HG02798 (cell line): Measurements from ENCODE around the gene SEMA5A.

Experiments used
- ATAC-seq: cut with Tn5 transposase; IDR thresholded peaks from one replicate; pipeline ENCODE4 v1.9.1; 2021; ENCODE audit warnings: mild to moderate bottlenecking; ENCODE audit not compliant: unreplicated experiment, poor library complexity

SEMA5A gene

DNA sequence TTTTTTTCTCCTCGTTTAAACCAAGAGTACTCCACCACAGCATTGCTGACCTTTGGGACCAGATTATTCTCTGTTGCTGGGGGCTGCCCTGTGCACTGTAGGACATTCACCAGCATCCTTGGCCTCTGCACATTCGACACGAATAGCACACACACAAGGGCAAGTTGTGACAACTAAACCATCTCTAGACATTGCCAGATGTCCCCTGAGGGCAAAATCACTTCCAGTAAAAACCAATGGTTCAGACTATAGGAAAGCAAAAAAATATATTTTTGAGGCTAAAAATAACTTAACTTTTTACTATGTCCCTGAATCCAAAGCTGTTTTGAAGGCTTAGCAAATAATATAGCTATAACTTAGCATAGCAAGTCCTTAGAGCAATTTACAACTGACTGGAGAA is 65.9 kb downstream of the SEMA5A start:
- no peak for ATAC-seq

DNA sequence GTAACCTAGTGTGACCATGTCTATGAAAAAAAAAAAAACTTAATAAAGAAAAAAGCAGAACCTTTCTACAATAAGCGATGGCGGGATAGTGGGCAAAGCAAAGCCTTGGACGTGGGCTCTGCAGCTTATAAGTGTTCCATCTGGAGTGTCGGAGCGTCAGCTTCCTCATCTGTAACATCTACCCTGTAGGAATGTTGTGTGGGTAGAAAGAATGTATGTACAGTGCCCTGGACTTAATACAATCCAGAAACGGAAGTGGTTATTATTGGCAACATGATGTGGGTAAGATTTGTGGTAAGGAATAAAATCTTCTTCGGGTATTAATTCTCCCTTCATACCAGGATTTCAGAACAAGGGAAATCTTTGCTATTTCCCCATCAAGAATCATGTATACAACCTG is 66.5 kb downstream of the SEMA5A start:
- ATAC-seq: no peak

DNA sequence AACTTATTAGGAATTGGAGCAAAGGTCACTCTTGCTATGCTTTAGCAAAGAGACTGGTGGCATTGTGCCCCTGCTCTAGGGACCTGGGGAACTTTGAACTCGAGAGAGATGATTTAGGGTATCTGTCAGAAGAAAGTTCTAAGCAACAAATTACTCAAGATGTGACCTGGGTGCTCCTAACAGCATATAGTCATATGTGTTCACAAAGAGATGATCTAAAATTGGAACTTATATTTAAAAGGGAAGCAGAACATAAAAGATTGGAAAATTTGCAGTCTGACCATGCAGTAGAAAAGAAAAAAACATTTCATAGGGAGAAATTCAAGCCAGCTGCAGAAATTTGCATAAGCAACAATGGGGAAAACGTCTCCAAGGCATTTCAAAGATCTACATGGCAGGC is 68.3 kb downstream of the SEMA5A start:
- ATAC-seq: no peak

DNA sequence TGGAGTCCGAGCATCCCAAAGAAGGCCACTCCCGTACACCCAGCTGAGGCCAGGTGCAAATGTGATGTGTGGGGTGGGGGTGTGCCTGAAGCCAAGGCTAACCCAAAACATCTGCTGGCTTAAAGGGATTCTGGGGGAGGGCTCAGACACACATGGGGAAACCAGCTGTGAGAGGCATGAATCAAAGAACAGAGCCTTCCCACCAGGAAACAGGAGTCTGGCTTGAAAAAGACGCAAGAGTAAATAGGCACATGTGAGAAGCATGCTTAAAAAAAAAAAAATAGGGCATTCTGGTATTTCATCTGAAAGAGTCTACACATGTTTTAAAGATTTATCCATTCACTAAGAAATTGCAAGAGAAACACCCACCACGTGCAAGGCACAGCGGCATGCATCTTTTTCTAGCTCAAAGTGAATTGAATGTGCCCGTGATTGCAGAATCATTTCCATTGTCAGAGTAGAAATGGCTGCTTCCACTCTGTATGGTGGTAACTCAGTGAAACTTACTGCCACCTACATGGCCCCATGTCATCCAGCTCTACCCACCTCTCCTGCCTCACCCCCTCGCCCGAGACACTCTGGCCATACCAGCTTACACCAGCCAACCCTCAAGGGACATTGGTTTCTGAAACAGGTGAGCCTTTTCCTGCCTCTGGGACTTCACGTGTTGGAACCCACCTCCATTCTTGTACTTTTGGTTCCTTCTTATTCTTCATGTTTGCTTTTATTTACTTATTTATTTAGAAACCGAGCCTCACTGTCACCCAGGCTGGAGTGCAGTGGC is 71.5 kb downstream of the SEMA5A start:
- ATAC-seq: no peak

DNA sequence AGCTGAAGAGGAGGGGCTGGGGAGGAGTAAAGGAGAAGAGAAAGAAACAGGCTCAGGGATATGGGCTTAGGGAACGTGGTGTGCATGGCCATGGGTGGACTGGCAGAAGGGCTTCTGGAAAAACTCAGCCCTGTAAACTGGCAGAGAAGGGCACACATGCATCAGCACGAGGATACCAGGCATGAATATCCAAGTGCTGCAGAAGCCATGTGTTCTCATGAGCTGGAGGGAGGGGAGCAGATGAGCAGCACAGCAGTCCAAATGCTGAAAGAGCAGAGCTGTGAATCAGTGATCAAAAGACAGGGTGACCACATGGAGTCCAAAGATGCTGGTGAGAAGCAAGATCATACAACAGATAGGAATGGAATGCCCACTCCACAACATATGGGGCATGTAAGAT is 72.3 kb downstream of the SEMA5A start:
- ATAC-seq: no peak

DNA sequence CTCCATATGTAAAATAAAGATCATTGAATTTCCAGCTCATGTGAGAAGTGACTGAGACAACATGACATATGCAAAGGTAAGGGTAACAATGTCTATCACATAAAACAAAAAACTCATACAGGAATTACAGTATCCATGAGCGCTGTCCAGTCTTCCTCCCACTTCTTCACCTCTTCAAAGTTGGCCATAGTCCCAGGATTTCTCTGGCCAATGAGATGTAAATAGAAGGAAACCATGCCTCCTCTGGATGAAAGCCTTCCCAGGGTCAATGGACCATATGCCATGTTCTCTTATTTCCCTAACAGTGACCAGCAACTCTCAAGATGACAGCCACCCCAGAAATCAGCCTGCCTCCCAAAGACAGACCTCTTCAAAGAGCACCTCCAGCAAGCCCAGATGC is 75.5 kb downstream of the SEMA5A start:
- ATAC-seq: no peak

DNA sequence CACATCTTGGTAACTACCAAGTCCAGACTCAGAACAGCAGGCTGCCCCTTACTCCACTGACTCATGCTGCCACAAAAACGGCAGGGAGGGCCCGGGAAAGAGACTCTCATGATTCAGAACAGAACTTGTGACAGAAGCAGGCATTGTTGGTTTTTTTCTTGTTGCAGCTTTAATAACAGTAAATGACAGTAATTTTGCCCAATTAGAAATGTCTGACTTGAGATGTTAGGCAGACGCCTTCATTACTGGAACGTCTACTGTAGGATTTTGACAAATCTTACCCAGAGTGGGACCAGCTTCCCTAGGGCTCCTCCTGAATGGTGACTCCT is 77.9 kb downstream of the SEMA5A start:
- ATAC-seq: no peak

DNA sequence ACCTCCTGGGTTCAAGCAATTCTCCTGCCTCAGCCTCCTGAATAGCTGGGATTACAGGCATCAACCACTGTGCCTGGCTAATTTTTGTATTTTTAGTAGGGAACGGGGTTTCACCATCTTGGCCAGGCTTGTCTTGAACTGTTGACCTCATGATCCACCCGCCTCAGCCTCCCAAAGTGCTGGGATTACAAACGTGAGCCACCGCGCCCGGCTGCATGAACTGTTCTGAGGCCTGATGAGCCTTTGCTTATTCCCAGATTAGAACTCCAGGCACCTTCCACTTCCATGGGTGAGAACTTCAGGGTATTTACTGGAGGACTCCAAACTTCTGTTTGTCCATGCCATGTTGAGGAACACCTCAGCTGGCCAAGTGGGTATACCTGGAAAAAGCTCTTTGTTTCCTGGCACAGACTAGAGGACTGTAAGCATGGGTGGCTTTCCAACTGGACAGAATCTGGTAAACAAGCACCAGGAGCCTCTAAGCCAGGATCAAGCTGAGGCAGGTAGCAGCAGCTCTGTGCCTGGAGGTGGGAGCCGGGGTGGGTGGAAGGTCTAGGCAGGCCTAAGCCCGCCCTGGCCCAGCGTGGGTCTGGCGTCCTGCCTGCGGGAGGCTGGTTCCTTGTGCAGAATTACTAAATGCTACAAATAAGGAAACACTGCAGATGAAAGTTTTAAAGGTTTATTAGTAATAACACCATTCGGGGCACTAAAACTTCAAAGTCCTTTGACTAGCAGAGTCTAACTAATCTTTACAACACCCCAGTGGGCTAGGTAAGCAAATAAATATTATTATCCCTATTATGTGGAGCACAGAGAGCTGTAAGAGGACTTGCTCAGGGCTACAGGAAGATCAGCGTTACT is 78.4 kb downstream of the SEMA5A start:
- ATAC-seq: no peak

DNA sequence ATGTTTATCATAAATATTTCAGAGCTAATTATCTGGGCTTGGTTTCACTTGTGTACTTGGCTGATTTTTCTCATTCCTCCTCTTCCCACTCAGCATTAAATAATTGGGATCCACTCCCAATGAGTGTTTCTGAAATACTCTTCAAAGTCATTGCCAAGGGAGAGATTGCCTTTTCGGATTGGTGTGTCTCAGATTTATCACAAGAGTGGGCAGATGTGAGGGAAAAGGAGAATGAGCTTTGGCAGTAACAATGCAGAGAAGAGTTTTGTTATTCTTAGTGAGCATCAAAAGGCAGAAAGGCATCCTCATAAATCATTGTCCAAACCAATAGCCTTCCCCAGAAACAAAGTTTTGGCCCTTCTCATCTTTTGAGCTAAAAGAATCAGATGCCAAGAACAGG is 79.2 kb downstream of the SEMA5A start:
- no peak for ATAC-seq

DNA sequence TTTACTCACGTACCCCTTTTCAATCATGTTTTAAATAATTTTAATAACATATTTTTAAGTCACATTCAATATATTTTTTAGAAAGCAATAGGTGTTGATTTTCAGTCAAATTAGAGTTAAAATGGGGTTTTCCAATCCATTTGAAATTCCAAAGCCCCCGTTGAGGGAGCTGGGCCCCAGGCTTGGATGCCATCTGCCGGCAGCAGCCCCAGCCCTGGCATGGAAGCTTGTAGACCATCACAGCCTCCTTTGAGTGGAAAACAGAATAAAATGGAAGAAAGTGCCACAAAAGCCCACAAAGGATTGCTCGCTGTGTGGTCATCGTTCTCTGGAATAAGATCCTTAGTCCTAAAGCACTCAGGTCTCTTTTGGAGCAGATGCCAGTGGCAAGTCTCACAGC is 81.4 kb downstream of the SEMA5A start:
- ATAC-seq: no peak

DNA sequence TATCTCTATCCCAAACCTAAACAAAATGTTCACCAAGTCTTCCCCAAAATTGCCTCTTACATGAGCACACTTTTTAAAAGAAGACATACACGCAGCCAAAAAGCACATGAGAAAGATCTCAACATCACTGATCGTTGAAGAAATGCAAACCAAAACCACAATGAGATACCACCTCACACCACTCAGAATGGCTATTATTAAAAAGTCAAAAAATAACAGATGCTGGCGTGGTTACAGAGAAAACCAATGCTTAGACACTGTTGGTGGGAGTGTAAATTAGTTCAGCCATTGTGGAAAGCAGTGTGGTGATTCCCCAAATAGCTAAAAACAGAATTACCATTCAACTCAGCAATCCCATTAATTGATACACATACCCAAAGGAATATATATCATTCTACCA is 83.8 kb downstream of the SEMA5A start:
- no peak for ATAC-seq

DNA sequence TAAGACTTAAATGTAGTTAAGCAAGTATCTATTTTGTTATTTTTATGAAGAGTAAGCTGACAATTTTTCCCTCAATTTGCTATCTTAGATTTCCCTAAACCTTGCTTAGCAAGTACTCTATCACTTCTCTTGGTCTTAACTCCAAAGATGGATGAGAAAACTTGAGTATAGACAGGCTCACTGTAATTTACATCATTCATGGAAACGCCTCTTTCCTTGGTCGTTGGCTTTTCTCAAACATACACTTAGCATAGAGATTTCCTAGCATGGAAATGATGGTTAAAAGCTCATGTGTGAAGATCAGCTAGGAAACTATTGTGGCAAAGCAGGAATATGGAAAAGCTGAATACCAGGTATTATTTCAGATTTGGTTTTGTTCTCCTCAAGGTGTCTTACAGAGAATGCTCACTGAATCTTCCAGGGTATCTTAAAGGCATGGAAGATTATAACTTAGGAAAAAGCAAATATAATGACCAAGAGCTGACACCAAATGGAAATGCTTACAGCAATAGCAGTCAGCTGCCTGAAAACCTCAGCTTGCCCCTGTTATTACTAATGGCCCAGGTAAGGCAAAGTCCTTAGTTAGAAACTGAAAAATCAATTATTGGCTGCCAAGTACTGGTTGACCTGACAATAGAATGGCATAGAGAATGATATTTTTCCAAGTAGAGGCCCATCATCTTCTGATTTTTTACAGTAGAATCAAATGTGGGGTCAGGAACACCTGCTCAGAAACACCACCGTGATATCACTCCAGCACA is 84.8 kb downstream of the SEMA5A start:
- no peak for ATAC-seq

DNA sequence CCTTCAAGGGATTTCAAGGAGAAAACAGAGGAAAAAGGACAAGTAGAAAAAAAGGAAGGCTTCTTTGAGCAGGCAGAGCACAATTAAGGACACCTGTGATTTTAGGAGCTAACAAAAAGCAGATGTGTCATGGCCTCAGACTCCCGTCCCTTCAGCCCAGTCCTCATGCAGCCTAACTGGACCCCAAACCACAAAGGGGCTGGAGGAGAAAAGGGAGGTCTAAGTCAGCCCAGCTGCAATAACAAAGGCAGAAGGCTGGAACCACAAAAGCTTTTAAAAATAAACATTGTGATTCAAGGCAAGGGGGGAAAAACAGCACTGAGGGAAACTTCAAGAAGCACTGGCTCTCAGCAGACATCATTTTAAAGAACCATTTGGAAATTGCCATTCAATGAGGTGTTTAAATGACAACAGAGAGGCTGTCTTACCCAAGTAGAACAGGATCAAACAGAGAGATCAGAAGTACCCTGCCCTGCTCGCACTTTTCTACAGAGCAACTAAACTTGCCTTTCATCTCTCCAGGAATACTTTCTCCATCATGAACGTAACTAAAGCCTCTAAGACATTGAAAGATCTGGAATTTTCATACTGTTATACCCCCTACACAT is 89.3 kb downstream of the SEMA5A start:
- no peak for ATAC-seq

DNA sequence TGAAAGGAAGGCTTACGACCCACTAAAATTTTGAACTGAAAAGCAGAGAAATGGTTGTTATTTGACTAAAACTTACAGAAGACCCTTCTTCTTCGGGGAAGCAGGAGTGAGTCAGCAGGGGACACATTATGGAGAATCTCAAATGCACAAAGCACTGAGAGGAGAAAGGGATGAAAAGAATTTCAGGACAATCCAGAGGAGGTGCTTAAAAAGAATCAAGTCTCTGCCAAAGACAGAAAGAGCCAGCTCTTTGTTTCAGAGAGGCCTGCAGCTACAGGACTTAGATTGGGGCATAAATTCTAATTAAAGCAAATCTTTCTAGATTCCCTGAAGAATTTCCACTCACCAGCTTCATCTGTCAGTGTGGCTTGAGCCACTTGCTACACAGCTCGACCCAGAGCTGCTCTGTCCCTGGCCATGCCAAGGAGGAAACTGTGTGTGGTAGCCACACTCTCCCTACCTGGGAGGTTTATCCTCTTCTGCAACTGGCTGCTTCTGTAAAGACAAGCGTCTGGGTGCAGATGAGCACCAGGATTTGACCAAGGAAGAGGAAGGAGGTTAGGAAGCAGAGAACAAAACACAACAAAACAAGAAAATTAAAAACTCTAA is 89.9 kb downstream of the SEMA5A start:
- no peak for ATAC-seq

DNA sequence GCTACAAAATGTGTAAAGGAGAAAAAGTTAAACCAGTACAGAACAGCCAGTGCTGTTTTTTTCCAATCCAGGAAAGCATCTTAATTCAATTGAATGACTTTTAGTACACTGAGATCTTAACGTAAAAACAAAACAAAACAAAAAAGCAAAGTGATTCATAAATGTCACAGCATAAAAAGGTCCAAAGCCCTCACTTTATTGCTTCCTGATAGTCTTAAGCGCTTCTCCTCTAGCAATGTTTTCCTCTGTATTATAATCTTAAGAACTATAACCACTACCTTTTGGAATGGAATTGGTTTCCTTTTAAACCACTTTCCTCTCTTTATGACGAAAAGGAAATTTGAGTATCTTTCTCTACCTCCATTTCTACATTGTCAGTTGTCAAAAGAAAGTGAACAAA is 91.4 kb downstream of the SEMA5A start:
- no peak for ATAC-seq

DNA sequence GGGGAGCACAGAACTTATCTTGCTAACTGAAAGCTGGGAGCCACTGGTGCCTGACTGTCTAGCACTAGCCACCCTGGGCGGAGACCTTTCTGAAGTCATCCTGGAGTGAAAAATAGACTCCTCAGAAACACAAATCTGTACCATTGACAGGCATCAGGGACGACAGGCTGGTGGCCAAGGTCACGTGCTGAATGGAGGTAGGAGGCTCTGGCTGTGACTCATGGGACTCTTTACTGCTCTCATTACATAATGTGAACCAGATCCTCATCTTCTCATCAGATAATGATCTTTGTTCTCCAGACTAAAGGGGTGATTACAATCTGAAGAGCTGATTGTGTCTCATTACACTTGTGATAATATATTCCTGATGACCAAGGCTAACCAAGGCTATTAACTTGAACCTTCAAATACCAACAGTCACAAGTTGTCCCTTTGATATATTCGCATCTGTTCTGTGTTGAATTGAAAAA is 91.8 kb downstream of the SEMA5A start:
- peak; percentile 48 for ATAC-seq

DNA sequence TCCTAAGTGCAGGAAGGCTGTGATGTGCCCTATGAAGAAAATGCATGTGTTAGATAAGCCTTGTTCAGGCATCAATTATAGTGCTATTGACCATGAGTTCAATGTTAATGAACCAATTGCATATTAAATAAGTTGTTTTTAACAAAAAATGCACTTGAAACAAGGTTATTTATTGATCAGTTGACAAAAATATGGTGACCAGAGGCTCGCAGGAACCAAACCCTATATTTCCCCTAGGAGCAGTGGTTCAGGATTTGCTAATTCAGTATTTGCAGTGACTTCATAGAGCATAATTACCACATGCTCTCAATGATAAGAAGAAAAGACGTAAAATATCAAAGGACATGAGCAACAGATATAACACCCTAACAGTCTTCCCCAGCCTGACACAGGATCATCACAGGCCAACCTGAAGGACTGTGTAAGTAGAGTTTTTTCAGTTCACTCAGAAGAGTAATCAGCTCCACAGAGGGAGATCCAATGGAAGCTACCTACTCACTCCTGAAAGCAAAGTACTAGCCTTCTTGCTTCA is 92.3 kb downstream of the SEMA5A start:
- no peak for ATAC-seq

DNA sequence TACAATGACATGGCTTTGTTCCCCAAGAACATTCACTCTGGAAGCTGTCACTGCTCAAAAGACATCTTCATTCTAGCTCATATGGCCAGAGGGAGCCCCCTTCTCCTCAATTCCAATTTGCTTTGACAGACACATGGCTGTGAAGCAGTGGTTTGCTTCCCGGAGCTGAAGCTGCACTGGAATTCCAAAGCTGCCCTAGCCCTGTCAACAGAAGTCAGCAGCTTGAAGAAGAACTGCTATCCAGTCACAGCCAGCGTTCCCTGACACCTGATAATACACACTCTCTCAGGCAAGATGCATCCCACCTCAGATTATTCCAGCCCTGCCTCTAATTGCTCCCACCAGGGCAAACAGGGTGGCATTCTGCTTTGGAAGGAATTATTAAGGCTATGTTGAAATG is 93.7 kb downstream of the SEMA5A start:
- no peak for ATAC-seq

DNA sequence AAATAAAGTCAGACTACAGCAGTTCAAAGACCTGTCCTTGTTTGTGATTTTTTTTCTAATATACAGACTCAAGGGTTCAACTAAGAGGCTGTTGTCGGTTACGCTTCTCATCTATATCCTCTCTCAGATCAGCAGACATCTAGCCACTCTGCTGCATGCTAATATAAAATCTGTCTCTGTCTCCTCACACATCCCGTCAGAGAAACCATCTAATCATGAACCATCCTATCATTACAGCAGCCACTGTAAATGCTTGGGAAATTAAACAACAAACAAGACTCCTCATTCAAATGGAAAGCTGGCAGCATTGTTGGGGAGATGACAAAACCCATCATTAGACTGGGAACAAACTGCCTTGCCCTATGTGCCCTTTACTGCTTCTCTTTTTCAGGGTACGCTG is 94.8 kb downstream of the SEMA5A start:
- ATAC-seq: no peak

DNA sequence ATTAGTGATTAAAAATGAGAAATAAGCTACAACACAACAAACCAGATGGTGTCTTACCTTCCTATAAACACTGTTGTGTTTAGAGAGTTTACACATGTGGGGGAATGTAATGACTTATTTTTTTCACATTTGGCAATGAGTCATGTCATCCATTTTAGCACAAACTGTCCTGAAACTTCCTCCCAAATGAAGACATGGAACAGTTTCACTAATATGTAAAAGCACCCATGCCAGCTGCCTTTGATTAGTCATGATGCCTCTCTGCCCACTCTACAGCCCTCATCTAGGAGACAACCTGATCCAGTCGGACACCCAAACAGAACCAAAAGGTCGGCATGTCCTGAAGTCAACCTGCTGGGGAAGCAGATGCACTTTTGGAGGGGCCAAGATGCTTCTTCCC is 98.2 kb downstream of the SEMA5A start:
- ATAC-seq: no peak
